SJCRH30 (cell line): ENCODE measurements around the gene TOX2. TPM values are rescaled to one million over a fixed set of nuclear protein-coding genes. Genes with fewer than 3 reads are reported as not detected.

Source experiments
- DNase-seq, 2 experiments: peaks; one replicate each; pipeline ENCODE4 v3.0.0-alpha.2; 2015 to 2020
- H3K27ac ChIP-seq: fragments of 250-450 bp; sonication (Bioruptor Pico); 2 replicates; pipeline ENCODE4 v1.5.1; 2020; ENCODE audit warnings: mild to moderate bottlenecking, moderate library complexity
- H3K27me3 ChIP-seq: fragments of 250-450 bp; sonication (Bioruptor Pico); 2 replicates; pipeline ENCODE4 v1.5.1; 2020; ENCODE audit warnings: mild to moderate bottlenecking, moderate library complexity
- H3K36me3 ChIP-seq: fragments of 250-450 bp; sonication (Bioruptor Pico); 2 replicates; pipeline ENCODE4 v1.5.1; 2020; ENCODE audit warnings: mild to moderate bottlenecking, moderate library complexity
- H3K4me1 ChIP-seq: fragments of 250-450 bp; sonication (Bioruptor Pico); 2 replicates; pipeline ENCODE4 v1.5.1; 2020; ENCODE audit warnings: mild to moderate bottlenecking, moderate library complexity
- H3K4me3 ChIP-seq: fragments of 250-450 bp; sonication (Bioruptor Pico); 2 replicates; pipeline ENCODE4 v1.5.1; 2020; ENCODE audit warnings: mild to moderate bottlenecking, moderate library complexity
- H3K9me3 ChIP-seq: fragments of 250-450 bp; sonication (Bioruptor Pico); replicated peaks from 2 replicates; pipeline ENCODE4 v1.5.1; 2020; ENCODE audit warnings: mild to moderate bottlenecking, moderate library complexity
- total RNA-seq: library from RNA; depleted of rRNA; stranded (reverse); fragments of >200 nt; shearing (Covaris generic); gene quantifications from 2 replicates; pipeline ENCODE4 v1.2.3, GENCODE V29; 2014

TOX2 gene
- total RNA-seq, 1 experiment from 2014 or later: 10.1 TPM

GRCh38 chr20:43977962-43978361 is 63.3 kb downstream of the TOX2 start:
- no peak for DNase-seq
- Histone ChIP-seq H3K27ac (no peak overlapping the region), H3K9me3 (0 out of 2 replicates have a peak, but pooled peaks cover 3% of the 10 kb centered on the region), H3K27me3 (no peaks in the 10 kb centered on the region), H3K4me3 (no peak overlapping the region), H3K36me3 (no peaks in the 10 kb centered on the region), H3K4me1 (peaks cover 23% of the 10 kb centered on the region)

- H3K27me3 ChIP-seq: no peaks in the 10 kb centered on the region
These were observed 65.0 kb downstream of the TOX2 start for GRCh38 chr20:43979576-43980105.

GRCh38 chr20:43981540-43981939 is 66.9 kb downstream of the TOX2 start:
- H3K27ac ChIP-seq: peak overlapping the region; percentile 45
- H3K4me1 ChIP-seq: peaks cover 49% of the 10 kb centered on the region
- no peaks in the 10 kb centered on the region for H3K36me3 ChIP-seq
- DNase-seq: no peak
- H3K27me3 ChIP-seq: no peaks in the 10 kb centered on the region
- 0 out of 2 replicates have a peak, but pooled peaks cover 3% of the 10 kb centered on the region for H3K9me3 ChIP-seq
- no peak overlapping the region for H3K4me3 ChIP-seq

More at GRCh38 chr20:43979576-43980105, 65.0 kb downstream of the TOX2 start:
- DNase-seq: no peak
- Histone ChIP-seq H3K4me3 (no peak overlapping the region), H3K27ac (no peak overlapping the region), H3K36me3 (no peaks in the 10 kb centered on the region), H3K9me3 (0 out of 2 replicates have a peak, but pooled peaks cover 3% of the 10 kb centered on the region), H3K4me1 (peaks cover 37% of the 10 kb centered on the region)

- Histone ChIP-seq H3K36me3 (no peaks in the 10 kb centered on the region), H3K4me3 (no peak overlapping the region), H3K27ac (peak overlapping the region; percentile 45), H3K9me3 (0 out of 2 replicates have a peak, but pooled peaks cover 3% of the 10 kb centered on the region), H3K4me1 (peaks cover 54% of the 10 kb centered on the region), H3K27me3 (no peaks in the 10 kb centered on the region)
- DNase-seq: peak; percentile 93 to 97
These were observed 67.4 kb downstream of the TOX2 start for GRCh38 chr20:43982016-43982415.

DNA sequence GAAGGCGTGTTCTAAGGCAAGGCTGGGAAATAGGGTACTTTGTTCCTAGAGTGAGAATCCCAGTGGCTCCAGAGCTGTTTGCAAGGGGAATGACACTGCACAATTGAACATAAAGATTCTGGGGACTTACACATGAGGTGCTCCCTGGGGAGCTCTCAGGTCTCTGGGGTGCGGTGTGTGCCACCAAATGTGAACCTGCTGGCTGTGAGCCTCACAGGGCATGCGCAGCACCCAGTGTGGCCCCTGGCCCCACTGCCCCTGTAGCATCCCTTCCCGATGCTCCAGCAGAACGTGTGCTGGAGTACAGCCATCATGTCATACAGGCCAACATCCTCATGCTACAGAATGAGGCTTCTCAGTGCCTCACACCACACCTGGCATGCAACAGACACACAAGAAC is 68.2 kb downstream of the TOX2 start:
- no peak overlapping the region for H3K27ac ChIP-seq
- H3K9me3 ChIP-seq: 0 out of 2 replicates have a peak, but pooled peaks cover 3% of the 10 kb centered on the region
- no peaks in the 10 kb centered on the region for H3K27me3 ChIP-seq
- peaks cover 59% of the 10 kb centered on the region for H3K4me1 ChIP-seq
- no peak overlapping the region for H3K4me3 ChIP-seq
- no peak for DNase-seq
- no peaks in the 10 kb centered on the region for H3K36me3 ChIP-seq

DNA sequence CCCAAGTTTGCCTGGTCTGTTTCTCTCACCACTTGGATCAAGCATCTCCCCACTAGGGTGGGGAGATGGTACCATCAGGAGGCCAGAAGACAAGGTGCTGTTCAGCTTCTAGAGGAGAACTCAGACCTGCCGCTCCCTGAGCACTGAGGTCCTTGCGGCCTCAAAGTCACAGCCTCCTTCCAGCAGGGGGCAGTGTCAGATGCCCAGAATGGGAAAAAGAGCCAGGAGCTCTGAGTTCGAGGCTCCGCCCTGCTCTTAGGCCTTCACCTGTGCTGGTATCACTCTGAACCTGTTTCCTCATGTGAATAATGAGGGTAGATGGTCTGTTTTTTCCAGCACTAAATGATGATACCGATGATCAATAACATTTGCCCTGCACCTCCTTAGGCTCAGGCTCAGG is 68.7 kb downstream of the TOX2 start:
- Histone ChIP-seq H3K27me3 (no peaks in the 10 kb centered on the region), H3K4me1 (peaks cover 64% of the 10 kb centered on the region), H3K36me3 (no peaks in the 10 kb centered on the region), H3K27ac (no peak overlapping the region), H3K4me3 (no peak overlapping the region), H3K9me3 (0 out of 2 replicates have a peak, but pooled peaks cover under 1% of the 10 kb centered on the region)
- peak in 1 of 2 experiments; percentile 41 for DNase-seq

DNA sequence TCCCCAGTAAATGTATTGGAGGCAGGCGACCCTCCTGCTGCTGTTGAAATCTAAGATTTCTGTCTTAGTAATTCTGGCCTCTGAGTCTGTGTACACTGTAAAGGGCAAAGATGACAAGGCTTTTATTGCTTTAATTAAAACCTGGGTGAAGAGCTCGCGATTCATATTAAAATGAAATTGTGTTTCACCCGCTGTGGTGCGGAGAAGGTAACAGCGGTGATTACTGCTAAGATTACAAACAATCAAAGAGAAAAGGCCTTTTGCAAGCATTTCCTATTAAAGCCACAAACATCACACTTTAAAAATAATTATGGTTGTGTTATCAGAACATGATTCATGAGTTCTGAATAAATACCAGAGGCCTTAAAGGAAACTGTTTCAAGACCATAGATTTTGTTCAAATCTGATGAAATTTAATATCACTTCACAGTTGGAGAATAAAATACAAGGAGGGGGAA is 69.3 kb downstream of the TOX2 start:
- Histone ChIP-seq H3K27me3 (no peaks in the 10 kb centered on the region), H3K4me1 (peaks cover 69% of the 10 kb centered on the region), H3K27ac (no peak overlapping the region), H3K9me3 (no peaks in the 10 kb centered on the region), H3K4me3 (no peak overlapping the region), H3K36me3 (no peaks in the 10 kb centered on the region)
- no peak for DNase-seq

DNA sequence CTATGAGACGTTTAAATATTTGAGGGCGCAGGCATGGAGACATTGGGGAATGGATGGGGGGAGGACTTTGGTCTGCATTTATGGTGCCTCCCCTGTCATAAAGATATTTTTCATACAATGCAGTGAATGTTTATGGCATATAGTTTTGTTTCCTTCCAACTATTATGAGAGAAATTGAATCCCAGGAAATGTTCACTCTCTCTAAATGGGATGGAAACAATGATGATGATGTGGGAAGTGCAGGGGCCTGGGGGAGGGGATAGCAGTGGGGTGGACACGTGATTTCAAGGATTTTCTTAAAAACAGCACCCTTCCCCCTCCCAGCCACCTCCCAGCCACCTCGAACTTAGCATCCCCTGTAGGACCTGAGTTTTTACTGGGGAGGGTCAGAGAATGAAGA is 69.9 kb downstream of the TOX2 start:
- no peak overlapping the region for H3K27ac ChIP-seq
- DNase-seq: no peak

GRCh38 chr20:43985121-43985520 is 70.5 kb downstream of the TOX2 start:
- Histone ChIP-seq H3K9me3 (no peaks in the 10 kb centered on the region), H3K36me3 (no peaks in the 10 kb centered on the region), H3K27me3 (no peaks in the 10 kb centered on the region), H3K27ac (no peak overlapping the region), H3K4me1 (peaks cover 72% of the 10 kb centered on the region), H3K4me3 (no peak overlapping the region)
- DNase-seq: no peak

More for the DNA sequence above, 69.9 kb downstream of the TOX2 start:
- no peaks in the 10 kb centered on the region for H3K9me3 ChIP-seq
- peaks cover 72% of the 10 kb centered on the region for H3K4me1 ChIP-seq
- H3K4me3 ChIP-seq: no peak overlapping the region
- no peaks in the 10 kb centered on the region for H3K36me3 ChIP-seq
- no peaks in the 10 kb centered on the region for H3K27me3 ChIP-seq

DNA sequence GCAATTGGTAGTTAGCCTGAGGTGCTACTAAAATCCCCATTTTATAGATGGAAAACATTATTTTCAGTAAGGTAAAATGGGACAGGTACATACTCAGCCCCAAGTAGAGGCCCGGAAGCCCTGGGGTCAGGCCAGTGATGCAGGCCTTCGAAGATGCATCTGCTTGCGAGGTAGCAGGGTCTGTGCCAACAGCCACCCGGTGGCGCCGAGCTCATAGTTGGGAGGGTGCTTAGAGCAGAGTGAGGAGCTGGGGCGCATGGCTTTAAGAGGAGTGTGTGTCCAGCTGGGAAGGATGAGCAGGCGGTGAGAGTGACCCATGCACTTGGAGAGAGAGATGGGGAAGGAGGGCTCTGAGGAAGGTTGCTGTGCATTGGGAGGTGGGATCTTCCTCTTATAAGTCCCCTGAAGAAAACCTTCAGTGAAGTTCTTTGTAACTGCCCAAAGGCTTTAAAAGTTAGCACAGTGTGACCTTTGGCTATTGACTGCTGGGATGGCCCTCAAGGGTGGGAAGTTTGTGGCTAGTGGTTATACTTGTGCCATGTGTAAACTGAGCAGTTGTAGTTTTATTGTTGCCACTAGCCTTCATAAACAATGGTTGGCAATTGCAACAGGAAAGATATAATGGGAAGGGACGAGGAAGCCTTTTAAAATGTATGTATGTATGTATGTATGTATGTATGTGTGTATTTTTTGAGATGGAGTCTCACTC is 71.1 kb downstream of the TOX2 start:
- Histone ChIP-seq H3K9me3 (no peaks in the 10 kb centered on the region), H3K36me3 (no peaks in the 10 kb centered on the region), H3K4me1 (peaks cover 71% of the 10 kb centered on the region), H3K27me3 (no peaks in the 10 kb centered on the region), H3K4me3 (no peak overlapping the region), H3K27ac (no peak overlapping the region)
- DNase-seq: no peak

- H3K9me3 ChIP-seq: no peaks in the 10 kb centered on the region
- no peak overlapping the region for H3K4me3 ChIP-seq
- H3K27me3 ChIP-seq: no peaks in the 10 kb centered on the region
- H3K27ac ChIP-seq: peak overlapping the region; percentile 62
- no peaks in the 10 kb centered on the region for H3K36me3 ChIP-seq
- DNase-seq: no peak
- peaks cover 59% of the 10 kb centered on the region for H3K4me1 ChIP-seq
These were observed 72.4 kb downstream of the TOX2 start for GRCh38 chr20:43987018-43987417.

- H3K4me1 ChIP-seq: peaks cover 54% of the 10 kb centered on the region
- peak overlapping the region; percentile 62 for H3K27ac ChIP-seq
- H3K36me3 ChIP-seq: no peaks in the 10 kb centered on the region
- H3K9me3 ChIP-seq: no peaks in the 10 kb centered on the region
- DNase-seq: peak; percentile 96 to 98
- no peaks in the 10 kb centered on the region for H3K27me3 ChIP-seq
- no peak overlapping the region for H3K4me3 ChIP-seq
These were observed 72.9 kb downstream of the TOX2 start for GRCh38 chr20:43987531-43987930.

DNA sequence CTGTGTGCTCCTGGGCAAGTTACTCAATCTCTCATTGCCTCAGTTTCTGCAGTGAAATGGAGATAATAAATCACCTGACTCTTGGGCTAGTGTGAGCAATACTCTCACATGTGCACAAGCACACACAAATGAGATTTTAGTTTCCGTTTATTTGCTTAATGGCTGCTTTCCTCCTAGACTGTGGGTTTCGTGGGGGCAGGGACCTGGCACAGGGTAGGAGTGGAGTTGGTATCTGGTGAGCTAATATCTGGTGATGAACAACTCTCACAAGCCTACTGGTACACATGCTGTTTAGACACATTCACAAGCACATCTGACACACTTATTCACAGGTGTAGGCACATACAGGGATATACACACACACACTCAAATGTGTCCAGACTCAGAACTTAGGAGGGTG is 73.8 kb downstream of the TOX2 start:
- H3K4me3 ChIP-seq: no peak overlapping the region
- peaks cover 46% of the 10 kb centered on the region for H3K4me1 ChIP-seq
- no peak for DNase-seq
- H3K27ac ChIP-seq: peak overlapping the region; percentile 62
- no peaks in the 10 kb centered on the region for H3K27me3 ChIP-seq
- H3K9me3 ChIP-seq: no peaks in the 10 kb centered on the region
- H3K36me3 ChIP-seq: no peaks in the 10 kb centered on the region

DNA sequence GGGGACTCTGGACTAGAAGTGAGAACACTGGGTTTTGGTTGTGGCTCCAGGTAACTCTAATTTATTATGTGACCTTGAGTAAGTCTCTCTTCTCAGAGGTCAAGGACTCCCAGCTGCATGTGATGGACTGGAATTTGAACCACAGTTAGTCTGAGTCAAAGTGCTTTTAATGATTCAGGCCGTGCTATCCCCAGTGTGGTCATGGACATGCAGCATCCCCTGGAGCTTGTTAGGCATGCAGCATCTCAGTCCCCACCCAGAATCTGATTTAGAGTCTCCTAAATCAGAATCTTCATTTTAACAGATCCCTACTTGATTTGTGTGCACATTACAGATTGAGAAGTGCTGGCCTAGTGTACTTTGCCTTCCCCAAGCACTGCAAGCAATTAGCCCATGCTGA is 74.2 kb downstream of the TOX2 start:
- DNase-seq: peak in 1 of 2 experiments; percentile 38

GRCh38 chr20:43991261-43991660 is 76.6 kb downstream of the TOX2 start:
- no peak for DNase-seq
- Histone ChIP-seq H3K27me3 (no peaks in the 10 kb centered on the region), H3K36me3 (no peaks in the 10 kb centered on the region), H3K27ac (no peak overlapping the region), H3K4me3 (no peak overlapping the region), H3K4me1 (peaks cover 25% of the 10 kb centered on the region), H3K9me3 (no peaks in the 10 kb centered on the region)

More for the DNA sequence above, 74.2 kb downstream of the TOX2 start:
- Histone ChIP-seq H3K9me3 (no peaks in the 10 kb centered on the region), H3K36me3 (no peaks in the 10 kb centered on the region), H3K27ac (no peak overlapping the region; the same call in 1 of the 2 replicates), H3K4me3 (no peak overlapping the region), H3K27me3 (no peaks in the 10 kb centered on the region), H3K4me1 (peaks cover 42% of the 10 kb centered on the region)
